Loucy (cell line): ENCODE measurements around the gene ARHGAP5.

Source experiments
- H2AFZ ChIP-seq: fragments of 200-600 bp; sonication (generic); 2 replicates; pipeline ENCODE4 v1.6.0; 2016; ENCODE audit warnings: antibody characterized with exemption, mild to moderate bottlenecking, low read length, moderate library complexity
- H3F3A ChIP-seq: fragments of 200-600 bp; 2 replicates; pipeline ENCODE4 v1.6.0; 2016; ENCODE audit warnings: antibody characterized with exemption, low read depth, mild to moderate bottlenecking
- H3K27me3 ChIP-seq: fragments of 200-600 bp; sonication (generic); 2 replicates; pipeline ENCODE4 v1.6.1; 2014; ENCODE audit warnings: low read length, mild to moderate bottlenecking; ENCODE audit not compliant: insufficient read depth, poor library complexity, severe bottlenecking
- H3K36me3 ChIP-seq: fragments of 200-600 bp; sonication (generic); 2 replicates; pipeline ENCODE4 v1.6.1; 2016; ENCODE audit warnings: low read length; ENCODE audit not compliant: insufficient read depth
- H3K4me1 ChIP-seq: fragments of 200-600 bp; sonication (generic); 2 replicates; pipeline ENCODE4 v1.5.1; 2014; ENCODE audit warnings: low read length, mild to moderate bottlenecking; ENCODE audit not compliant: insufficient read depth, poor library complexity, severe bottlenecking
- H3K4me2 ChIP-seq: fragments of 200-600 bp; sonication (generic); 2 replicates; pipeline ENCODE4 v1.6.0; 2014; ENCODE audit warnings: antibody characterized with exemption, low read length, low read depth, mild to moderate bottlenecking; ENCODE audit not compliant: poor library complexity, severe bottlenecking
- H3K4me3 ChIP-seq: fragments of 200-600 bp; sonication (generic); 2 replicates; pipeline ENCODE4 v1.5.1; 2014; ENCODE audit warnings: low read length, mild to moderate bottlenecking, mixed read lengths; ENCODE audit not compliant: poor library complexity, severe bottlenecking
- H3K79me2 ChIP-seq: fragments of 200-600 bp; sonication (generic); 2 replicates; pipeline ENCODE4 v1.6.1; 2014; ENCODE audit warnings: low read length; ENCODE audit not compliant: insufficient read depth
- H3K9ac ChIP-seq: fragments of 200-600 bp; sonication (generic); 2 replicates; pipeline ENCODE4 v1.6.0; 2014; ENCODE audit warnings: mild to moderate bottlenecking, low read depth, low read length, moderate library complexity; ENCODE audit not compliant: poor library complexity, severe bottlenecking
- H3K9me2 ChIP-seq: fragments of 200-600 bp; sonication (generic); replicated peaks from 2 replicates; pipeline ENCODE4 v1.6.1; 2016; ENCODE audit warnings: low read depth, low read length, mixed read lengths
- H3K9me3 ChIP-seq: fragments of 200-600 bp; sonication (generic); 2 replicates; pipeline ENCODE4 v1.6.1; 2014; ENCODE audit warnings: mild to moderate bottlenecking, antibody characterized with exemption, low read length, low read depth; ENCODE audit not compliant: insufficient read depth
- H4K20me1 ChIP-seq: fragments of 200-600 bp; sonication (generic); 2 replicates; pipeline ENCODE4 v1.6.0; 2014; ENCODE audit warnings: antibody characterized with exemption, low read length, mild to moderate bottlenecking; ENCODE audit not compliant: insufficient read depth, poor library complexity, severe bottlenecking
- EZH2phosphoT487 ChIP-seq: fragments of 200-600 bp; IDR thresholded peaks from 2 replicates; pipeline ENCODE4 v1.6.1; 2018; ENCODE audit warnings: antibody characterized with exemption, mild to moderate bottlenecking, moderate library complexity, borderline replicate concordance
- TF ChIP-seq, protein P1 (sequence below): fragments of 200-600 bp; sonication (generic); conservative IDR thresholded peaks from 2 replicates; pipeline ENCODE4 v1.5.1; 2014; ENCODE audit warnings: mild to moderate bottlenecking, antibody characterized with exemption, low read length

ARHGAP5 gene

GRCh38 chr14:32087907-32088306 lies 10.8 kb downstream of the ARHGAP5 start:
- H3K79me2 ChIP-seq, result peaks cover 70% of the 10 kb centered on the region
- H3F3A ChIP-seq, result no peaks in the 10 kb centered on the region
- H3K4me2 ChIP-seq, result no peak overlapping the region
- H3K4me3 ChIP-seq, result no peak overlapping the region
- no peaks in the 10 kb centered on the region for H3K27me3 ChIP-seq
- H2AFZ ChIP-seq, result no peak overlapping the region
- H3K9me2 ChIP-seq, result no peaks in the 10 kb centered on the region
- no peaks in the 10 kb centered on the region for H3K9me3 ChIP-seq
- H4K20me1 ChIP-seq, result peaks cover 61% of the 10 kb centered on the region
- TF ChIP-seq, protein P1, sequence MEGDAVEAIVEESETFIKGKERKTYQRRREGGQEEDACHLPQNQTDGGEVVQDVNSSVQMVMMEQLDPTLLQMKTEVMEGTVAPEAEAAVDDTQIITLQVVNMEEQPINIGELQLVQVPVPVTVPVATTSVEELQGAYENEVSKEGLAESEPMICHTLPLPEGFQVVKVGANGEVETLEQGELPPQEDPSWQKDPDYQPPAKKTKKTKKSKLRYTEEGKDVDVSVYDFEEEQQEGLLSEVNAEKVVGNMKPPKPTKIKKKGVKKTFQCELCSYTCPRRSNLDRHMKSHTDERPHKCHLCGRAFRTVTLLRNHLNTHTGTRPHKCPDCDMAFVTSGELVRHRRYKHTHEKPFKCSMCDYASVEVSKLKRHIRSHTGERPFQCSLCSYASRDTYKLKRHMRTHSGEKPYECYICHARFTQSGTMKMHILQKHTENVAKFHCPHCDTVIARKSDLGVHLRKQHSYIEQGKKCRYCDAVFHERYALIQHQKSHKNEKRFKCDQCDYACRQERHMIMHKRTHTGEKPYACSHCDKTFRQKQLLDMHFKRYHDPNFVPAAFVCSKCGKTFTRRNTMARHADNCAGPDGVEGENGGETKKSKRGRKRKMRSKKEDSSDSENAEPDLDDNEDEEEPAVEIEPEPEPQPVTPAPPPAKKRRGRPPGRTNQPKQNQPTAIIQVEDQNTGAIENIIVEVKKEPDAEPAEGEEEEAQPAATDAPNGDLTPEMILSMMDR, result no peak
- TF ChIP-seq EZH2phosphoT487, result no peak
- peaks cover 27% of the 10 kb centered on the region for H3K36me3 ChIP-seq
- peaks cover 13% of the 10 kb centered on the region for H3K4me1 ChIP-seq
- H3K9ac ChIP-seq, result no peak overlapping the region

- Histone ChIP-seq H3K4me2 (no peak overlapping the region), H3F3A (no peaks in the 10 kb centered on the region), H3K9me2 (no peaks in the 10 kb centered on the region), H3K36me3 (peaks cover 45% of the 10 kb centered on the region), H3K27me3 (no peaks in the 10 kb centered on the region), H3K4me3 (no peak overlapping the region), H3K9ac (no peak overlapping the region), H3K4me1 (peaks cover 9% of the 10 kb centered on the region), H3K9me3 (no peaks in the 10 kb centered on the region), H4K20me1 (peaks cover 40% of the 10 kb centered on the region), H2AFZ (no peak overlapping the region), H3K79me2 (peaks cover 51% of the 10 kb centered on the region)
- TF ChIP-seq, protein P1, result no peak
- no peak for TF ChIP-seq EZH2phosphoT487
These were observed 13.6 kb downstream of the ARHGAP5 start for GRCh38 chr14:32090686-32091085.

DNA sequence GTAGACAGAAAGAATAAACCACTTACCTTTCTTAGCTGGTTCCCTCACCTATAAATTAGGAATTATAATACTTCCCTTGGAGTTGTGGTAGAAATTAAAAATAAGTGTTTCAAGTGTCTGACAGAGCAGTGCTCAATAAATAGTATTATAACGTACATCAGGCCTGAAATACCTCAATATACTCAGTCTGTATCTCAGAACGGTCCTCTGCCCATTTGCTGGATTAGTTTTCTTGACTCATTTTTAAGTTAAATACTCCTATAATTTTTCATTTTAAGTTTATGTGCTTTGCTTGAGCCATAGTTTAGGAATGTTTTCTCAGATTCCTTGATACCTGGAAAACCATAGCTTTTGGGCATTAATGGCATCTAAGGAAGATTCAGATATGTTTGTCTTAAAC lies 22.4 kb downstream of the ARHGAP5 start:
- Histone ChIP-seq H3K79me2 (peaks cover 57% of the 10 kb centered on the region), H3K4me2 (no peak overlapping the region), H3K4me1 (peaks cover 31% of the 10 kb centered on the region), H3K9me2 (no peaks in the 10 kb centered on the region), H3K9me3 (no peaks in the 10 kb centered on the region), H3K4me3 (no peak overlapping the region), H3F3A (peaks cover 7% of the 10 kb centered on the region), H2AFZ (no peak overlapping the region), H3K9ac (no peak overlapping the region), H3K27me3 (no peaks in the 10 kb centered on the region), H3K36me3 (0 out of 2 replicates have a peak, but pooled peaks cover 5% of the 10 kb centered on the region), H4K20me1 (peaks cover 51% of the 10 kb centered on the region)
- TF ChIP-seq EZH2phosphoT487, result no peak
- TF ChIP-seq, protein P1, result no peak
